Activated CD4-positive, alpha-beta memory T cell treated with anti-CD3 and anti-CD28 coated beads, Interleukin-2, amount 10 ng/mL, durations not matched to agents 7 days and 5 days (primary cell): ENCODE data around the gene ATP2A2. TPM values are rescaled to one million over a fixed set of nuclear protein-coding genes. Genes with fewer than 3 reads are reported as not detected.

ENCODE experiments used
- CTCF ChIA-PET: fragments of 350-600 bp; sonication (Branson Sonifier 250); formaldehyde crosslinking; loops from one replicate; lab custom pipeline; 2021; ENCODE audit warnings: antibody characterized with exemption, inconsistent platforms; lab: Charles Lee
- POLR2A ChIA-PET: fragments of 350-600 bp; sonication (Branson Sonifier 250); formaldehyde crosslinking; loops from one replicate; lab custom pipeline; 2021; ENCODE audit warnings: antibody characterized with exemption; lab: Charles Lee
- DNase-seq: peaks from one replicate; pipeline ENCODE4 v3.0.0-alpha.2; 2020
- H3K27ac Mint-ChIP-seq: one replicate; pipeline ENCODE4 v1.8.0; 2021; ENCODE audit warnings: mild to moderate bottlenecking, mixed read lengths
- H3K27me3 Mint-ChIP-seq: one replicate; pipeline ENCODE4 v1.8.0; 2021; ENCODE audit warnings: mixed read lengths
- H3K36me3 Mint-ChIP-seq: one replicate; pipeline ENCODE4 v1.8.0; 2021; ENCODE audit warnings: low read depth, mixed read lengths
- H3K4me1 Mint-ChIP-seq: one replicate; pipeline ENCODE4 v1.8.0; 2021; ENCODE audit warnings: mixed read lengths
- H3K4me3 Mint-ChIP-seq: one replicate; pipeline ENCODE4 v1.8.0; 2021; ENCODE audit warnings: mild to moderate bottlenecking, mixed read lengths
- H3K9me3 Mint-ChIP-seq: one replicate; pipeline ENCODE4 v1.8.0; 2021; ENCODE audit warnings: mixed read lengths
- total RNA-seq, 2 experiments: library from RNA; stranded (reverse); gene quantifications; one replicate each; pipeline ENCODE4 v1.2.3, GENCODE V29; 2021

The ATP2A2 gene
- total RNA-seq, 2 experiments from 2014 or later, result 142 TPM

- peaks cover 71% of the 10 kb centered on the region for H3K36me3 Mint-ChIP-seq
- ChIA-PET CTCF (interaction anchor here (0.6 to 1.7 kb wide), 3 partner anchors 10 to 291 kb away, joined by 3 to 4 read pairs (median 3); no protein-coding TSS in a partner anchor), POLR2A (interaction anchor here (0.8 to 2.4 kb wide), 4 partner anchors 12 to 183 kb away, joined by 3 to 11 read pairs (median 4); partner anchors contain the start of genes ARPC3 and GPN3)
- H3K27ac Mint-ChIP-seq, result peak overlapping the region; percentile 5
- H3K9me3 Mint-ChIP-seq, result no peaks in the 10 kb centered on the region
- H3K27me3 Mint-ChIP-seq, result peaks cover 5% of the 10 kb centered on the region
- DNase-seq, result no peak
- H3K4me1 Mint-ChIP-seq, result peaks cover 70% of the 10 kb centered on the region
- peak overlapping the region; percentile 82 for H3K4me3 Mint-ChIP-seq
These were observed 3.5 kb downstream of the ATP2A2 start for GRCh38 chr12:110284597-110284996.

GRCh38 chr12:110286623-110287022 lies 5.6 kb downstream of the ATP2A2 start:
- DNase-seq, result peak; percentile 15
- POLR2A ChIA-PET, result interaction anchor here (0.6 to 1.7 kb wide), 8 partner anchors 9 to 1163 kb away, joined by 3 to 10 read pairs (median 4); partner anchors contain the start of gene ARPC3
- no peaks in the 10 kb centered on the region for H3K27me3 Mint-ChIP-seq
- H3K27ac Mint-ChIP-seq, result peak overlapping the region; percentile 70
- peak overlapping the region; percentile 82 for H3K4me3 Mint-ChIP-seq
- CTCF ChIA-PET, result interaction anchor here (0.8 to 4.8 kb wide), 3 partner anchors 145 to 187 kb away, joined by 3 to 20 read pairs (median 3); no protein-coding TSS in a partner anchor
- H3K36me3 Mint-ChIP-seq, result peaks cover 90% of the 10 kb centered on the region
- no peaks in the 10 kb centered on the region for H3K9me3 Mint-ChIP-seq
- peaks cover 71% of the 10 kb centered on the region for H3K4me1 Mint-ChIP-seq

- H3K27me3 Mint-ChIP-seq, result no peaks in the 10 kb centered on the region
- H3K36me3 Mint-ChIP-seq, result peaks cover 94% of the 10 kb centered on the region
- ChIA-PET POLR2A (interaction anchor here (1.7 to 4.1 kb wide), 2 partner anchors 7 to 8 kb away, joined by 10 to 25 read pairs; partner anchors contain the start of gene ATP2A2), CTCF (interaction anchor here (0.7 to 4.8 kb wide), 3 partner anchors 8 to 143 kb away, joined by 3 to 20 read pairs (median 5); no protein-coding TSS in a partner anchor)
- H3K4me3 Mint-ChIP-seq, result no peak overlapping the region
- no peaks in the 10 kb centered on the region for H3K9me3 Mint-ChIP-seq
- H3K27ac Mint-ChIP-seq, result no peak overlapping the region
- H3K4me1 Mint-ChIP-seq, result peaks cover 69% of the 10 kb centered on the region
- DNase-seq, result peak; percentile 0
These were observed 6.9 kb downstream of the ATP2A2 start for GRCh38 chr12:110287986-110288385.

GRCh38 chr12:110289044-110289710 lies 8.1 kb downstream of the ATP2A2 start:
- H3K9me3 Mint-ChIP-seq, result no peaks in the 10 kb centered on the region
- peaks cover 60% of the 10 kb centered on the region for H3K4me1 Mint-ChIP-seq
- ChIA-PET POLR2A (interaction anchor here (0.6 to 4.1 kb wide), 4 partner anchors 9 to 52 kb away, joined by 3 to 25 read pairs (median 3); partner anchors contain the start of gene ATP2A2), CTCF (interaction anchor here (4.8 kb wide), 1 partner anchor 142 kb away, joined by 20 read pairs; no protein-coding TSS in a partner anchor)
- H3K27me3 Mint-ChIP-seq, result no peaks in the 10 kb centered on the region
- H3K36me3 Mint-ChIP-seq, result peaks cover 87% of the 10 kb centered on the region
- peak; percentile 4 for DNase-seq
- no peak overlapping the region for H3K4me3 Mint-ChIP-seq
- H3K27ac Mint-ChIP-seq, result peak overlapping the region; percentile 29

GRCh38 chr12:110289711-110290078 lies 8.6 kb downstream of the ATP2A2 start:
- Mint-ChIP-seq H3K4me1 (peaks cover 56% of the 10 kb centered on the region), H3K9me3 (no peaks in the 10 kb centered on the region), H3K27me3 (no peaks in the 10 kb centered on the region), H3K27ac (no peak overlapping the region), H3K36me3 (peaks cover 85% of the 10 kb centered on the region), H3K4me3 (no peak overlapping the region)
- no peak for DNase-seq
- ChIA-PET POLR2A (interaction anchor here (0.9 to 4.1 kb wide), 3 partner anchors 9 to 52 kb away, joined by 3 to 25 read pairs (median 3); partner anchors contain the start of gene ATP2A2), CTCF (interaction anchor here (4.8 kb wide), 1 partner anchor 142 kb away, joined by 20 read pairs; no protein-coding TSS in a partner anchor)

- H3K4me3 Mint-ChIP-seq, result no peak overlapping the region
- H3K4me1 Mint-ChIP-seq, result peaks cover 55% of the 10 kb centered on the region
- peak overlapping the region; percentile 65 for H3K27ac Mint-ChIP-seq
- H3K27me3 Mint-ChIP-seq, result no peaks in the 10 kb centered on the region
- no peaks in the 10 kb centered on the region for H3K9me3 Mint-ChIP-seq
- DNase-seq, result no peak
- ChIA-PET POLR2A (interaction anchor here (0.6 to 1.0 kb wide), 2 partner anchors 12 to 168 kb away, joined by 3 to 4 read pairs; partner anchors contain the start of genes FAM216A and GPN3), CTCF (interaction anchor here (0.6 kb wide), 1 partner anchor 10 kb away, joined by 3 read pairs; no protein-coding TSS in a partner anchor)
- peaks cover 62% of the 10 kb centered on the region for H3K36me3 Mint-ChIP-seq
These were observed 20.2 kb downstream of the ATP2A2 start for GRCh38 chr12:110301065-110301806.

GRCh38 chr12:110304061-110304551 lies 23.1 kb downstream of the ATP2A2 start:
- H3K4me3 Mint-ChIP-seq, result no peak overlapping the region
- peaks cover 65% of the 10 kb centered on the region for H3K4me1 Mint-ChIP-seq
- CTCF ChIA-PET, result no interaction called here
- no peak for DNase-seq
- no peaks in the 10 kb centered on the region for H3K9me3 Mint-ChIP-seq
- H3K27me3 Mint-ChIP-seq, result no peaks in the 10 kb centered on the region
- H3K36me3 Mint-ChIP-seq, result peaks cover 62% of the 10 kb centered on the region
- peak overlapping the region; percentile 53 for H3K27ac Mint-ChIP-seq
- POLR2A ChIA-PET, result no interaction called here

GRCh38 chr12:110307372-110307771 lies 26.3 kb downstream of the ATP2A2 start:
- ChIA-PET POLR2A (no interaction called here), CTCF (interaction anchor here (0.8 kb wide), 1 partner anchor 20 kb away, joined by 3 read pairs; no protein-coding TSS in a partner anchor)
- Mint-ChIP-seq H3K4me1 (peaks cover 66% of the 10 kb centered on the region), H3K36me3 (peaks cover 63% of the 10 kb centered on the region), H3K9me3 (no peaks in the 10 kb centered on the region), H3K4me3 (no peak overlapping the region), H3K27ac (peak overlapping the region; percentile 76), H3K27me3 (no peaks in the 10 kb centered on the region)
- no peak for DNase-seq

- Mint-ChIP-seq H3K9me3 (no peaks in the 10 kb centered on the region), H3K27ac (peak overlapping the region; percentile 56), H3K36me3 (peaks cover 67% of the 10 kb centered on the region), H3K27me3 (no peaks in the 10 kb centered on the region), H3K4me1 (peaks cover 72% of the 10 kb centered on the region), H3K4me3 (no peak overlapping the region)
- DNase-seq, result no peak
- POLR2A ChIA-PET, result interaction anchor here (1.5 to 1.9 kb wide), 2 partner anchors 30 to 38 kb away, joined by 3 to 5 read pairs; no protein-coding TSS in a partner anchor
- CTCF ChIA-PET, result interaction anchor here (0.7 kb wide), 1 partner anchor 1086 kb away, joined by 3 read pairs; no protein-coding TSS in a partner anchor
These were observed 29.7 kb downstream of the ATP2A2 start for GRCh38 chr12:110310763-110311162.

- Mint-ChIP-seq H3K4me3 (no peak overlapping the region), H3K27ac (peak overlapping the region; percentile 77), H3K4me1 (peaks cover 74% of the 10 kb centered on the region), H3K36me3 (peaks cover 68% of the 10 kb centered on the region), H3K9me3 (no peaks in the 10 kb centered on the region), H3K27me3 (no peaks in the 10 kb centered on the region)
- CTCF ChIA-PET, result interaction anchor here (1.2 to 1.5 kb wide), 3 partner anchors 18 to 138 kb away, joined by 3 read pairs; partner anchors contain the start of genes ARPC3 and ATP2A2
- POLR2A ChIA-PET, result interaction anchor here (1.0 to 1.9 kb wide), 3 partner anchors 15 to 37 kb away, joined by 5 to 6 read pairs (median 5); no protein-coding TSS in a partner anchor
- DNase-seq, result no peak
These were observed 30.9 kb downstream of the ATP2A2 start for GRCh38 chr12:110311903-110312302.

GRCh38 chr12:110312581-110313360 lies 31.7 kb downstream of the ATP2A2 start:
- H3K36me3 Mint-ChIP-seq, result peaks cover 65% of the 10 kb centered on the region
- H3K27me3 Mint-ChIP-seq, result no peaks in the 10 kb centered on the region
- H3K4me3 Mint-ChIP-seq, result peak overlapping the region; percentile 38
- no peak for DNase-seq
- POLR2A ChIA-PET, result interaction anchor here (1.0 to 1.9 kb wide), 3 partner anchors 15 to 36 kb away, joined by 5 to 6 read pairs (median 5); no protein-coding TSS in a partner anchor
- peaks cover 69% of the 10 kb centered on the region for H3K4me1 Mint-ChIP-seq
- H3K9me3 Mint-ChIP-seq, result no peaks in the 10 kb centered on the region
- CTCF ChIA-PET, result interaction anchor here (1.2 to 1.5 kb wide), 3 partner anchors 17 to 137 kb away, joined by 3 read pairs; partner anchors contain the start of genes ARPC3 and ATP2A2
- peak overlapping the region; percentile 77 for H3K27ac Mint-ChIP-seq
